Measurements from ENCODE around the gene ZNF333. TPM values are rescaled to one million over a fixed set of nuclear protein-coding genes. Genes with fewer than 3 reads are reported as not detected.

Gene ZNF333
- total RNA-seq, 1 donor from 2014 or later: 26.2 TPM

GRCh38 chr19:14694641-14695266 is 4.9 kb downstream of the ZNF333 start:
- Mint-ChIP-seq H3K27ac (no peak overlapping the region), H3K27me3 (no peaks in the 10 kb centered on the region), H3K9me3 (no peaks in the 10 kb centered on the region), H3K4me1 (peaks cover 15% of the 10 kb centered on the region), H3K4me3 (no peak overlapping the region), H3K36me3 (ENCODE audit: low read depth) (peaks cover 57% of the 10 kb centered on the region)
- TF ChIP-seq CTCF (IDR thresholded peaks at IDR 0.05): no peak
- ATAC-seq (ENCODE audit: low read depth) (no peak), DNase-seq (no peak)
- ChIA-PET POLR2A (no interaction called here), CTCF (interaction anchor here (1.6 kb wide), 1 partner anchor 8 kb away, joined by 3 read pairs; no protein-coding TSS in a partner anchor)
- intact Hi-C loops (cut with micrococcal nuclease): no loop called here

GRCh38 chr19:14695471-14695870 is 5.6 kb downstream of the ZNF333 start:
- peaks cover 10% of the 10 kb centered on the region for H3K4me1 Mint-ChIP-seq
- no peaks in the 10 kb centered on the region for H3K27me3 Mint-ChIP-seq
- intact Hi-C loops (cut with micrococcal nuclease): no loop called here
- no peak for TF ChIP-seq CTCF (IDR thresholded peaks at IDR 0.05)
- no peak overlapping the region for H3K27ac Mint-ChIP-seq
- peaks cover 63% of the 10 kb centered on the region for H3K36me3 Mint-ChIP-seq (ENCODE audit: low read depth)
- no peak for ATAC-seq (ENCODE audit: low read depth)
- POLR2A ChIA-PET: no interaction called here
- CTCF ChIA-PET: interaction anchor here (1.6 kb wide), 1 partner anchor 9 kb away, joined by 3 read pairs; no protein-coding TSS in a partner anchor
- H3K9me3 Mint-ChIP-seq: no peaks in the 10 kb centered on the region
- H3K4me3 Mint-ChIP-seq: no peak overlapping the region
- DNase-seq: no peak

GRCh38 chr19:14699641-14700040 is 9.8 kb downstream of the ZNF333 start:
- POLR2A ChIA-PET: no interaction called here
- no peaks in the 10 kb centered on the region for H3K4me1 Mint-ChIP-seq
- H3K4me3 Mint-ChIP-seq: no peak overlapping the region

GRCh38 chr19:14700711-14701375 is 11.0 kb downstream of the ZNF333 start:
- no peak for DNase-seq
- POLR2A ChIA-PET: no interaction called here
- Mint-ChIP-seq H3K9me3 (peaks cover 3% of the 10 kb centered on the region), H3K27ac (no peak overlapping the region), H3K4me3 (no peak overlapping the region), H3K27me3 (no peaks in the 10 kb centered on the region), H3K36me3 (ENCODE audit: low read depth) (peaks cover 78% of the 10 kb centered on the region), H3K4me1 (no peaks in the 10 kb centered on the region)
- CTCF ChIA-PET: no interaction called here
- no peak for ATAC-seq (ENCODE audit: low read depth)
- TF ChIP-seq CTCF (IDR thresholded peaks at IDR 0.05): no peak
- intact Hi-C loops (cut with micrococcal nuclease): no loop called here

More at GRCh38 chr19:14699641-14700040, 9.8 kb downstream of the ZNF333 start:
- peaks cover 80% of the 10 kb centered on the region for H3K36me3 Mint-ChIP-seq (ENCODE audit: low read depth)
- H3K27me3 Mint-ChIP-seq: no peaks in the 10 kb centered on the region
- peaks cover 3% of the 10 kb centered on the region for H3K9me3 Mint-ChIP-seq
- no peak for ATAC-seq (ENCODE audit: low read depth)
- no peak for TF ChIP-seq CTCF (IDR thresholded peaks at IDR 0.05)
- no peak overlapping the region for H3K27ac Mint-ChIP-seq
- DNase-seq: no peak
- CTCF ChIA-PET: no interaction called here
- intact Hi-C loops (cut with micrococcal nuclease): no loop called here

- no peak overlapping the region for H3K27ac Mint-ChIP-seq
- DNase-seq (no peak), ATAC-seq (ENCODE audit: low read depth) (no peak)
- ChIA-PET POLR2A (no interaction called here), CTCF (no interaction called here)
- no peak overlapping the region for H3K4me3 Mint-ChIP-seq
- H3K36me3 Mint-ChIP-seq (ENCODE audit: low read depth): peaks cover 86% of the 10 kb centered on the region
- H3K27me3 Mint-ChIP-seq: no peaks in the 10 kb centered on the region
- H3K9me3 Mint-ChIP-seq: peaks cover 3% of the 10 kb centered on the region
- no peak for TF ChIP-seq CTCF (IDR thresholded peaks at IDR 0.05)
- intact Hi-C loops (cut with micrococcal nuclease): no loop called here
- H3K4me1 Mint-ChIP-seq: no peaks in the 10 kb centered on the region
Measured at GRCh38 chr19:14703833-14704232, 14.0 kb downstream of the ZNF333 start.

Measured in activated B cell treated with CpG ODN at 0.5 μM for 24 hours (primary cell).